ENCODE results near the gene CDK2.
A peak's percentile ranks its signal among the peaks of the same experiment; 100 is the strongest.
"Not testable (repeated sequence)": the region's sequence is repeated elsewhere in the genome, so short reads cannot be mapped to it uniquely, and the experiment has no call there.

The CDK2 gene

GRCh38 chr12:55981882-55982281 is 15.3 kb downstream of the CDK2 start:
- H3K4me1 ChIP-seq (ENCODE audit: control insufficient read depth, insufficient read depth, low read length); H3K9ac ChIP-seq (ENCODE audit: low read length in 2 of 2); H3K27ac ChIP-seq (ENCODE audit: low read length); H3K4me3 ChIP-seq (ENCODE audit: low read length in 2 of 2); H3K27me3 ChIP-seq (ENCODE audit: control insufficient read depth in 1 of 2, insufficient read depth in 2 of 2, low read length in 2 of 2); H3K9me3 ChIP-seq (ENCODE audit: control insufficient read depth in 2 of 2, low read length in 2 of 2): not testable (repeated sequence)
- peaks cover 5 to 17% of the 10 kb centered on the region in 2 donors for H3K36me3 ChIP-seq (ENCODE audit: control insufficient read depth in 2 of 2, insufficient read depth in 2 of 2, low read length in 2 of 2)

- H3K9ac ChIP-seq (ENCODE audit: low read length in 2 of 2) = no peak overlapping the region
- no peak overlapping the region for H3K4me3 ChIP-seq (ENCODE audit: low read length in 2 of 2)
- no peaks in the 10 kb centered on the region for H3K27me3 ChIP-seq (ENCODE audit: control insufficient read depth in 1 of 2, insufficient read depth in 2 of 2, low read length in 2 of 2)
- H3K9me3 ChIP-seq (ENCODE audit: control insufficient read depth in 2 of 2, low read length in 2 of 2) = no peaks in the 10 kb centered on the region
- H3K4me1 ChIP-seq (ENCODE audit: control insufficient read depth, insufficient read depth, low read length) = no peaks in the 10 kb centered on the region
- H3K36me3 ChIP-seq (ENCODE audit: control insufficient read depth in 2 of 2, insufficient read depth in 2 of 2, low read length in 2 of 2) = peaks cover 5 to 19% of the 10 kb centered on the region in 2 donors
- no peak overlapping the region for H3K27ac ChIP-seq (ENCODE audit: low read length)
Measured at GRCh38 chr12:55982319-55982936, 15.8 kb downstream of the CDK2 start.

- no peak overlapping the region for H3K4me3 ChIP-seq (ENCODE audit: low read length in 2 of 2)
- H3K4me1 ChIP-seq (ENCODE audit: control insufficient read depth, insufficient read depth, low read length) = no peaks in the 10 kb centered on the region
- no peak overlapping the region for H3K9ac ChIP-seq (ENCODE audit: low read length in 2 of 2)
- peaks cover 5 to 19% of the 10 kb centered on the region in 2 donors for H3K36me3 ChIP-seq (ENCODE audit: control insufficient read depth in 2 of 2, insufficient read depth in 2 of 2, low read length in 2 of 2)
- no peaks in the 10 kb centered on the region for H3K9me3 ChIP-seq (ENCODE audit: control insufficient read depth in 2 of 2, low read length in 2 of 2)
- no peaks in the 10 kb centered on the region for H3K27me3 ChIP-seq (ENCODE audit: control insufficient read depth in 1 of 2, insufficient read depth in 2 of 2, low read length in 2 of 2)
- H3K27ac ChIP-seq (ENCODE audit: low read length) = no peak overlapping the region
Measured at GRCh38 chr12:55983232-55983842, 16.7 kb downstream of the CDK2 start.

GRCh38 chr12:55984861-55985260 is 18.2 kb downstream of the CDK2 start:
- H3K4me1 ChIP-seq (ENCODE audit: control insufficient read depth, insufficient read depth, low read length) = no peaks in the 10 kb centered on the region
- H3K9me3 ChIP-seq (ENCODE audit: control insufficient read depth in 2 of 2, low read length in 2 of 2) = no peaks in the 10 kb centered on the region
- H3K4me3 ChIP-seq (ENCODE audit: low read length in 2 of 2) = no peak overlapping the region
- H3K27ac ChIP-seq (ENCODE audit: low read length) = no peak overlapping the region
- peaks cover 12 to 23% of the 10 kb centered on the region in 2 donors for H3K36me3 ChIP-seq (ENCODE audit: control insufficient read depth in 2 of 2, insufficient read depth in 2 of 2, low read length in 2 of 2)
- H3K27me3 ChIP-seq (ENCODE audit: control insufficient read depth in 1 of 2, insufficient read depth in 2 of 2, low read length in 2 of 2) = no peaks in the 10 kb centered on the region
- no peak overlapping the region for H3K9ac ChIP-seq (ENCODE audit: low read length in 2 of 2)

- Histone ChIP-seq H3K36me3 (ENCODE audit: control insufficient read depth in 2 of 2, insufficient read depth in 2 of 2, low read length in 2 of 2) (peaks cover 14 to 28% of the 10 kb centered on the region in 2 donors), H3K27ac (ENCODE audit: low read length) (no peak overlapping the region), H3K9ac (ENCODE audit: low read length in 2 of 2) (no peak overlapping the region), H3K9me3 (ENCODE audit: control insufficient read depth in 2 of 2, low read length in 2 of 2) (no peaks in the 10 kb centered on the region), H3K4me1 (ENCODE audit: control insufficient read depth, insufficient read depth, low read length) (no peaks in the 10 kb centered on the region), H3K27me3 (ENCODE audit: control insufficient read depth in 1 of 2, insufficient read depth in 2 of 2, low read length in 2 of 2) (no peaks in the 10 kb centered on the region), H3K4me3 (ENCODE audit: low read length in 2 of 2) (no peak overlapping the region)
Measured at GRCh38 chr12:55985341-55985740, 18.7 kb downstream of the CDK2 start.

GRCh38 chr12:55985976-55986375 is 19.3 kb downstream of the CDK2 start:
- H3K9ac ChIP-seq (ENCODE audit: low read length in 2 of 2); H3K9me3 ChIP-seq (ENCODE audit: control insufficient read depth in 2 of 2, low read length in 2 of 2); H3K4me1 ChIP-seq (ENCODE audit: control insufficient read depth, insufficient read depth, low read length); H3K4me3 ChIP-seq (ENCODE audit: low read length in 2 of 2); H3K27ac ChIP-seq (ENCODE audit: low read length); H3K27me3 ChIP-seq (ENCODE audit: control insufficient read depth in 1 of 2, insufficient read depth in 2 of 2, low read length in 2 of 2): not testable (repeated sequence)
- peaks cover 21 to 34% of the 10 kb centered on the region in 2 donors for H3K36me3 ChIP-seq (ENCODE audit: control insufficient read depth in 2 of 2, insufficient read depth in 2 of 2, low read length in 2 of 2)

GRCh38 chr12:55991110-55991509 is 24.5 kb downstream of the CDK2 start:
- no peaks in the 10 kb centered on the region for H3K4me1 ChIP-seq (ENCODE audit: control insufficient read depth, insufficient read depth, low read length)
- no peaks in the 10 kb centered on the region for H3K9me3 ChIP-seq (ENCODE audit: control insufficient read depth in 2 of 2, low read length in 2 of 2)
- H3K27ac ChIP-seq (ENCODE audit: low read length) = no peak overlapping the region
- H3K9ac ChIP-seq (ENCODE audit: low read length in 2 of 2) = no peak overlapping the region
- H3K27me3 ChIP-seq (ENCODE audit: control insufficient read depth in 1 of 2, insufficient read depth in 2 of 2, low read length in 2 of 2) = no peaks in the 10 kb centered on the region
- H3K4me3 ChIP-seq (ENCODE audit: low read length in 2 of 2) = no peak overlapping the region
- peaks cover 50 to 54% of the 10 kb centered on the region in 2 donors for H3K36me3 ChIP-seq (ENCODE audit: control insufficient read depth in 2 of 2, insufficient read depth in 2 of 2, low read length in 2 of 2)

DNA sequence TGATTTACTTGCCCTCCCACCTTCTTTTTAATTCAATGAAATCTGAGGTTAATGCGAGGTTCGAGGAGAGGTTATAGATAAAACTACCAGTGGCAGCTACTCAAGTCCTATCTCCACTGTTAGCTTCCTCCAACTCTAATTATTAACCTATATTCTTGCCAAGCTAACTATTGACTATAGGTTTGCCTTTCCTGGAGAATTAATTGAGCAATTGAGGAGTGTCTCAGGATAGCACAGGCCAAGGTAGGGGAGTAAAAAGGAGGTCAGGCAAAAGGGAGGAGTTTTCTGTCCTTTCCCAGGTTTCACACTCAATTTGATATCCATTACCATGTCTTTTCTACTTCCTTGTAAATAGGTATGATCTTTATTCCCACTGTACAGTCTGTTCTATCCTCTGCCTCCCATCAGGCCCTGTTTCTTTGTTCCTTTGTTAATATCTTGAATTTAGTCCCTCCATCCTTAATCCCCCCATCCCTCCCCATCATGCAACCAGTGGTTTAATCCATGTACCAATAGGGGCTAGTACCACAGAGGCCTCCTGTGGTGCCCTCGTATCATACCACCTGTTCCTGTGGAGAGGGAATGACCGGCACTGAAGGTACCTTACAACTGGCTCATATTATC is 26.7 kb downstream of the CDK2 start:
- Histone ChIP-seq H3K4me3 (ENCODE audit: low read length in 2 of 2) (no peak overlapping the region), H3K9ac (ENCODE audit: low read length in 2 of 2) (no peak overlapping the region), H3K4me1 (ENCODE audit: control insufficient read depth, insufficient read depth, low read length) (peaks cover 13% of the 10 kb centered on the region), H3K27me3 (ENCODE audit: control insufficient read depth in 1 of 2, insufficient read depth in 2 of 2, low read length in 2 of 2) (no peaks in the 10 kb centered on the region), H3K36me3 (ENCODE audit: control insufficient read depth in 2 of 2, insufficient read depth in 2 of 2, low read length in 2 of 2) (peaks cover 46 to 50% of the 10 kb centered on the region in 2 donors), H3K9me3 (ENCODE audit: control insufficient read depth in 2 of 2, low read length in 2 of 2) (no peaks in the 10 kb centered on the region), H3K27ac (ENCODE audit: low read length) (no peak overlapping the region)

DNA sequence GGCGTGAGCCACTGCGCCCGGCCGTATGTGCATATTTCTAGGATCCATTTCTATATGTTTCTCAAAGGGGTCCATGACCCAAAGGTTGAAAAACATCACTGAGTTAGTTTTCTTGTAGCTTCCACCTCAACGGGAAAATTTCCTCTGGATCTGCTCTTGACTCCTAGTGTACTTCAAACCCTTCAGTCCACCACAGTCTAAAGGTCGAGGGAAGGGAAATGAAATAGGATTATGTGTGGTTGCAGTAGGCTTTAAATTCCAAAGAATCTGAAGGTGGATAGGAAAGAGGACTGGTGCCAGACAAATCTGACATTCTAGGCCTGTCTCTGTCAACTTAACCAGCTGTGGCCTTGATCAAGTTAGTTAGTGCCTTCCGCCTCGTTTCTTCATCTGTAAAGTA is 28.7 kb downstream of the CDK2 start:
- Histone ChIP-seq H3K4me3 (ENCODE audit: low read length in 2 of 2) (no peak overlapping the region), H3K9ac (ENCODE audit: low read length in 2 of 2) (no peak overlapping the region), H3K4me1 (ENCODE audit: control insufficient read depth, insufficient read depth, low read length) (peaks cover 13% of the 10 kb centered on the region), H3K27me3 (ENCODE audit: control insufficient read depth in 1 of 2, insufficient read depth in 2 of 2, low read length in 2 of 2) (no peaks in the 10 kb centered on the region), H3K36me3 (ENCODE audit: control insufficient read depth in 2 of 2, insufficient read depth in 2 of 2, low read length in 2 of 2) (peaks cover 36 to 37% of the 10 kb centered on the region in 2 donors), H3K27ac (ENCODE audit: low read length) (no peak overlapping the region), H3K9me3 (ENCODE audit: control insufficient read depth in 2 of 2, low read length in 2 of 2) (no peaks in the 10 kb centered on the region)

DNA sequence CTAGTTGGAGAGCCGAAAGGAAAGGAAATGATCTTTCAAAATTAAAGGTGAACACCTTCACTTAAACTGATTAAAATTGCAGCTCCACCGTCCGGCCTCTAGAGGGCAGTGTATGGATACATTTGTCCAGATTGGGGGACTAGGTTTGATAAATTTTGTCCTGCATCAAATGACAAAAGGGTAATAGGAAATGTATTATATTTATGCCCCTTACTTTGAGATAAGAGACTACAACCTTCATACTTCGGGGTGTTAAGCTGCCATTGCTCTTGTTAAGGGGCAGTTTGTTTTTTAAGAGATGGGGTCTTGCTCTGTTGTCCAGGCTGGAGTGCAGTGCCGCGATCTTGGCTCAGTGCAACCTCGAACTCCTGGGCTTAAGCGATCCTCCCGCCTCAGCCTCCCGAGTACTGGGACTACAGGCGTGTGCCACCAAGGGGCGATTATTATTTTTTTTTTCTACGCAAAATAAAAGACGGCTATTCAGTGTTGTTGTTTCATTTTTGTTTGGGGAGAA is 29.6 kb downstream of the CDK2 start:
- H3K9me3 ChIP-seq (ENCODE audit: control insufficient read depth in 2 of 2, low read length in 2 of 2) = no peaks in the 10 kb centered on the region
- H3K27ac ChIP-seq (ENCODE audit: low read length) = peak overlapping the region; percentile 81
- no peaks in the 10 kb centered on the region for H3K27me3 ChIP-seq (ENCODE audit: control insufficient read depth in 1 of 2, insufficient read depth in 2 of 2, low read length in 2 of 2)
- peak overlapping the region; percentile 98 to 99 for H3K4me3 ChIP-seq (ENCODE audit: low read length in 2 of 2)
- peaks cover 13% of the 10 kb centered on the region for H3K4me1 ChIP-seq (ENCODE audit: control insufficient read depth, insufficient read depth, low read length)
- peaks cover 28% of the 10 kb centered on the region in 2 donors for H3K36me3 ChIP-seq (ENCODE audit: control insufficient read depth in 2 of 2, insufficient read depth in 2 of 2, low read length in 2 of 2)
- peak overlapping the region; percentile 58 to 73 for H3K9ac ChIP-seq (ENCODE audit: low read length in 2 of 2)

All from stomach smooth muscle (tissue), 2 donors.